Upper lobe of left lung (tissue), 6 donors: ENCODE measurements around the gene ABR. TPM values are rescaled to one million over a fixed set of nuclear protein-coding genes. Genes with fewer than 3 reads are reported as not detected.

ENCODE experiments used
- ATAC-seq, 2 donors: fragments of 200-7000 bp; cut with Tn5 transposase; one replicate each; pipeline ENCODE4 v1.9.1; 2022; ENCODE audit warnings: mild to moderate bottlenecking in 2 of 2, moderate library complexity in 2 of 2; ENCODE audit not compliant: low FRiP score in 2 of 2
- DNase-seq, 2 donors: peaks; one replicate each; pipeline ENCODE4 v3.0.0-alpha.2; 2019 to 2020
- H3K27ac ChIP-seq, 4 donors: fragments of 200-600 bp; sonication (generic); one replicate each; pipeline ENCODE4 v1.5.1; 2016 to 2019
- H3K27me3 ChIP-seq, 4 donors: fragments of 200-600 bp; sonication (generic); one replicate each; pipeline ENCODE4 v1.5.1; 2017 to 2019
- H3K36me3 ChIP-seq, 4 donors: fragments of 200-600 bp; sonication (generic); one replicate each; pipeline ENCODE4 v1.5.1; 2016 to 2019
- H3K4me1 ChIP-seq, 4 donors: fragments of 200-600 bp; sonication (generic); one replicate each; pipeline ENCODE4 v1.5.1; 2018 to 2019
- H3K4me3 ChIP-seq, 4 donors: fragments of 200-600 bp; sonication (generic); one replicate each; pipeline ENCODE4 v1.5.1; 2017 to 2019; ENCODE audit warnings: mild to moderate bottlenecking in 2 of 4, moderate library complexity in 1 of 4
- H3K9me3 ChIP-seq, 4 donors: fragments of 200-600 bp; sonication (generic); one replicate each; pipeline ENCODE4 v1.5.1; 2018 to 2019
- CTCF ChIP-seq, 6 experiments: fragments of 450-650 bp in 4 of 6; fragments of 200-600 bp in 2 of 6; sonication (generic) in 2 of 6; IDR thresholded peaks; one replicate each; pipeline ENCODE4 v1.5.1; 2016 to 2019; ENCODE audit warnings: antibody characterized with exemption in 6 of 6
- EP300 ChIP-seq, 4 donors: sonication (generic); formaldehyde crosslinking; IDR thresholded peaks; one replicate each; pipeline ENCODE4 v1.5.1; 2017; ENCODE audit warnings: antibody characterized with exemption in 4 of 4, control low read depth in 2 of 4
- POLR2A ChIP-seq, 4 donors: fragments of 450-650 bp; IDR thresholded peaks; one replicate each; pipeline ENCODE4 v1.5.1; 2016 to 2017; ENCODE audit warnings: antibody characterized with exemption in 4 of 4, mild to moderate bottlenecking in 2 of 4
- POLR2AphosphoS5 ChIP-seq, 2 donors: sonication (generic); formaldehyde crosslinking; IDR thresholded peaks; one replicate each; pipeline ENCODE4 v1.5.1; 2017; ENCODE audit warnings: antibody characterized with exemption in 2 of 2
- WGBS, 2 donors: methylation state at CpG; one replicate each; pipeline ENCODE4 v1.1.5; 2017 to 2018; 5-methylcytosine and 5-hydroxymethylcytosine counted together
- total RNA-seq, 6 donors: library from RNA; depleted of rRNA in 4 of 6; stranded (reverse); fragments of >200 nt in 4 of 6; gene quantifications; one replicate each; pipeline versions ENCODE4 v1.1.0 to v1.2.1, GENCODE V29; 2016 to 2021
- donor health status: DM: no; HTN: no; CAD: no; lungs with moderate emphysema.
- donor health status: DM: no; HTN: yes; CAD: no; lungs with severe emphysema.

Gene ABR
- total RNA-seq, 6 donors from 2014 or later: 117 to 645 (median 206) TPM

GRCh38 chr17:1087381-1088241 is 92.2 kb downstream of the ABR start:
- H3K27me3 ChIP-seq: no peaks in the 10 kb centered on the region
- no peak for TF ChIP-seq POLR2AphosphoS5 (IDR thresholded peaks at IDR 0.05)
- TF ChIP-seq EP300 (IDR thresholded peaks at IDR 0.05): no peak
- peak in 2 of 4 donors; percentile 25 to 29 for TF ChIP-seq POLR2A (IDR thresholded peaks at IDR 0.05)
- TF ChIP-seq CTCF (IDR thresholded peaks at IDR 0.05): peak in 1 of 6 experiments; percentile 21
- peak overlapping the region in 1 of 4 donors; percentile 2 for H3K4me3 ChIP-seq
- H3K9me3 ChIP-seq: no peaks in the 10 kb centered on the region
- peaks cover under 1 to 54% (median 17%) of the 10 kb centered on the region in 4 donors for H3K36me3 ChIP-seq
- H3K4me1 ChIP-seq: peaks cover 16 to 56% (median 41%) of the 10 kb centered on the region in 4 donors
- ATAC-seq (peak; percentile 68 to 86), DNase-seq (peak; percentile 84 to 89)
- 49 to 60% methylated on average over 25 to 33 of the region's 35 CpGs for WGBS, 2 donors
- peak overlapping the region; percentile 76 to 85 (median 80) for H3K27ac ChIP-seq

- H3K36me3 ChIP-seq: peaks cover 3 to 51% (median 24%) of the 10 kb centered on the region in 4 donors
- TF ChIP-seq POLR2A (IDR thresholded peaks at IDR 0.05) (no peak), POLR2AphosphoS5 (IDR thresholded peaks at IDR 0.05) (no peak), EP300 (IDR thresholded peaks at IDR 0.05) (no peak), CTCF (IDR thresholded peaks at IDR 0.05) (no peak)
- H3K27ac ChIP-seq: peak overlapping the region in 1 of 4 donors; percentile 14
- H3K4me1 ChIP-seq: peaks cover 34 to 51% (median 50%) of the 10 kb centered on the region in 4 donors
- no peaks in the 10 kb centered on the region for H3K9me3 ChIP-seq
- H3K4me3 ChIP-seq: no peak overlapping the region
- no peaks in the 10 kb centered on the region for H3K27me3 ChIP-seq
- WGBS, 2 donors: 71 to 77% methylated on average over 13 to 19 of the region's 19 CpGs
- DNase-seq (no peak), ATAC-seq (no peak)
These were observed 96.2 kb downstream of the ABR start for GRCh38 chr17:1083451-1084187.

- H3K4me1 ChIP-seq: peaks cover 28 to 44% (median 40%) of the 10 kb centered on the region in 4 donors
- peak overlapping the region in 3 of 4 donors; percentile 3 to 79 (median 55) for H3K27ac ChIP-seq
- TF ChIP-seq CTCF (IDR thresholded peaks at IDR 0.05): no peak
- TF ChIP-seq POLR2A (IDR thresholded peaks at IDR 0.05): no peak
- TF ChIP-seq POLR2AphosphoS5 (IDR thresholded peaks at IDR 0.05): no peak
- TF ChIP-seq EP300 (IDR thresholded peaks at IDR 0.05): no peak
- WGBS, 2 donors: 45 to 76% methylated on average over 4 to 8 of the region's 8 CpGs
- peaks cover 3 to 61% (median 30%) of the 10 kb centered on the region in 4 donors for H3K36me3 ChIP-seq
- H3K4me3 ChIP-seq: no peak overlapping the region
- no peak for DNase-seq
- no peak for ATAC-seq
- H3K9me3 ChIP-seq: no peaks in the 10 kb centered on the region
- H3K27me3 ChIP-seq: no peaks in the 10 kb centered on the region
These were observed 97.2 kb downstream of the ABR start for GRCh38 chr17:1082579-1082978.

GRCh38 chr17:1078831-1079561 is 100.8 kb downstream of the ABR start:
- DNase-seq (no peak), ATAC-seq (no peak)
- peaks cover 3 to 81% (median 40%) of the 10 kb centered on the region in 4 donors for H3K36me3 ChIP-seq
- no peaks in the 10 kb centered on the region for H3K9me3 ChIP-seq
- H3K27me3 ChIP-seq: no peaks in the 10 kb centered on the region
- WGBS, 2 donors: 86 to 87% methylated on average over 26 to 40 of the region's 43 CpGs
- H3K27ac ChIP-seq: no peak overlapping the region
- no peak for TF ChIP-seq EP300 (IDR thresholded peaks at IDR 0.05)
- no peak for TF ChIP-seq POLR2A (IDR thresholded peaks at IDR 0.05)
- no peak for TF ChIP-seq CTCF (IDR thresholded peaks at IDR 0.05)
- no peak for TF ChIP-seq POLR2AphosphoS5 (IDR thresholded peaks at IDR 0.05)
- H3K4me1 ChIP-seq: peaks cover 27 to 37% (median 31%) of the 10 kb centered on the region in 4 donors
- no peak overlapping the region for H3K4me3 ChIP-seq
